HL-60 (cell line): ENCODE measurements around the gene HERC4.

ENCODE experiments used
- DNase-seq, 2 experiments: peaks; one replicate each; pipeline ENCODE4 v3.0.0-alpha.2; 2010 to 2020; ENCODE audit warnings: low read depth in 1 of 2, low spot score in 1 of 2
- H3K27ac ChIP-seq: fragments of 250-450 bp; sonication (Bioruptor Pico); replicated peaks from 2 replicates; pipeline ENCODE4 v1.5.1; 2020; ENCODE audit warnings: mild to moderate bottlenecking, moderate library complexity
- H3K27me3 ChIP-seq: fragments of 250-450 bp; sonication (Bioruptor Pico); 2 replicates; pipeline ENCODE4 v1.5.1; 2021; ENCODE audit warnings: mild to moderate bottlenecking, moderate library complexity; ENCODE audit not compliant: insufficient read depth, poor library complexity, severe bottlenecking
- H3K4me3 ChIP-seq: replicated peaks from 2 replicates; pipeline ENCODE4 v1.5.1; 2011; ENCODE audit warnings: mild to moderate bottlenecking, control low read depth, low read length; ENCODE audit not compliant: insufficient read depth
- CTCF ChIP-seq: IDR thresholded peaks from one replicate; pipeline ENCODE4 v1.5.1; 2011; ENCODE audit warnings: low read length, control low read depth, inconsistent platforms; ENCODE audit not compliant: insufficient read depth
- GABPA ChIP-seq: IDR thresholded peaks from 2 replicates; pipeline ENCODE4 v1.6.1; 2012; ENCODE audit warnings: low read depth
- POLR2AphosphoS5 ChIP-seq: IDR thresholded peaks from 2 replicates; pipeline ENCODE4 v1.6.1; 2012; ENCODE audit warnings: low read depth
- REST ChIP-seq: IDR thresholded peaks from 2 replicates; pipeline ENCODE4 v1.6.1; 2012; ENCODE audit warnings: low read depth; ENCODE audit not compliant: insufficient replicate concordance
- SPI1 ChIP-seq: IDR thresholded peaks from 2 replicates; pipeline ENCODE4 v1.6.1; 2012; ENCODE audit warnings: low read depth, mild to moderate bottlenecking, borderline replicate concordance
- long read RNA-seq: library from polyadenylated mRNA; unstranded; transcript quantifications from one replicate; pipeline ENCODE4 v2.0.0, GENCODE V29; 2020

HERC4 gene, protein sequence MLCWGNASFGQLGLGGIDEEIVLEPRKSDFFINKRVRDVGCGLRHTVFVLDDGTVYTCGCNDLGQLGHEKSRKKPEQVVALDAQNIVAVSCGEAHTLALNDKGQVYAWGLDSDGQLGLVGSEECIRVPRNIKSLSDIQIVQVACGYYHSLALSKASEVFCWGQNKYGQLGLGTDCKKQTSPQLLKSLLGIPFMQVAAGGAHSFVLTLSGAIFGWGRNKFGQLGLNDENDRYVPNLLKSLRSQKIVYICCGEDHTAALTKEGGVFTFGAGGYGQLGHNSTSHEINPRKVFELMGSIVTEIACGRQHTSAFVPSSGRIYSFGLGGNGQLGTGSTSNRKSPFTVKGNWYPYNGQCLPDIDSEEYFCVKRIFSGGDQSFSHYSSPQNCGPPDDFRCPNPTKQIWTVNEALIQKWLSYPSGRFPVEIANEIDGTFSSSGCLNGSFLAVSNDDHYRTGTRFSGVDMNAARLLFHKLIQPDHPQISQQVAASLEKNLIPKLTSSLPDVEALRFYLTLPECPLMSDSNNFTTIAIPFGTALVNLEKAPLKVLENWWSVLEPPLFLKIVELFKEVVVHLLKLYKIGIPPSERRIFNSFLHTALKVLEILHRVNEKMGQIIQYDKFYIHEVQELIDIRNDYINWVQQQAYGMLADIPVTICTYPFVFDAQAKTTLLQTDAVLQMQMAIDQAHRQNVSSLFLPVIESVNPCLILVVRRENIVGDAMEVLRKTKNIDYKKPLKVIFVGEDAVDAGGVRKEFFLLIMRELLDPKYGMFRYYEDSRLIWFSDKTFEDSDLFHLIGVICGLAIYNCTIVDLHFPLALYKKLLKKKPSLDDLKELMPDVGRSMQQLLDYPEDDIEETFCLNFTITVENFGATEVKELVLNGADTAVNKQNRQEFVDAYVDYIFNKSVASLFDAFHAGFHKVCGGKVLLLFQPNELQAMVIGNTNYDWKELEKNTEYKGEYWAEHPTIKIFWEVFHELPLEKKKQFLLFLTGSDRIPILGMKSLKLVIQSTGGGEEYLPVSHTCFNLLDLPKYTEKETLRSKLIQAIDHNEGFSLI
- long read RNA-seq, full-length matches to known transcripts: 67 of 143 reads
- long read RNA-seq, partial matches to known transcripts: 36 of 143 reads
- long read RNA-seq, other reads (novel, unspliced or antisense): 40 of 143 reads

DNA sequence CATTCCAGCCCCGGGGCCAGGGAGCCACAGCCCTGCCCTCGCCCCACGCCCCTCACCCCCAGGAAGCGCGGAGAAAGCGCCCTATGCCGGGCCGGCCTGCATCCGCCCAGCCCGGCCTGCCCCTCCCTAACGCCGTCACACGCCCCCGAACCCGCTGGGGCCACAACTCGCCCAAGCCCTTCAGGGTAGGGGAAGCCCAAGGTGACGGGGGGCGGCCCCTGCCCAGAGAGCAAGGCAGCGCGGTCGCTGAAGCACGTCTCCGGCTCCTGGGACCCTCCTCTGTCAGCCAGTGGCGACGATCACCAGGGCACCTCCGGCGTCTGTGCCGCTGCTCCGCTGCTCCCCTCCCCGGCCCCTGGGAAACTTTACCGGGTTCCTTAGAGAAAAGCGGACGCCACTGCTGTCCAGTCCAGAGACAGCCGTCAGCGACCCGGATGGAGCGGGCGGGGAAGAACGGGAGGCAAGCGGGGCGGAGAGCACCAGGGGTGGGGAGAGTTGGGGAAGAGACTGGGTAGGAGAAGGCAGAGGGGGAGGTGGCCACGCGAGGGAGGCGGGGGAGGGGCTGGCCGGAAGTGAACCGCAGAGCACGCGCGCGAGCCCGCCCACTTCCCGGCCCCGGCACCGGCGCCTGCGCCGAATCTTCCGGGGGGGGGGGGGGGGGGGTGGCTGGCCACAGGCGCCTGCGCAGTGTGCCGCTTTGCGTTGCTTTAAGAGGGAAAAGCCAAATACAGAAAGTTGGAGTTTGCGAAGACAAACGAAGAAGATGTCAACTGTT is at the start of gene HERC4:
Gene HERC4, minus strand, starts transcription at position 509 of the 775 bp plus-strand sequence. CDS start 2,175 bp downstream, outside the sequence.
- peak within 1 kb of the TSS; percentile 89 for H3K4me3 ChIP-seq
- DNase-seq: peak; percentile 71 to 89
- H3K27ac ChIP-seq: peak within 1 kb of the TSS; percentile 96
- TF ChIP-seq GABPA (peak; percentile 58), POLR2AphosphoS5 (peak; percentile 56; the same call in 1 of the 2 replicates), SPI1 (peak; percentile 6; the same call in 1 of the 2 replicates), REST (peak; percentile 27), CTCF (no peak)
- H3K27me3 ChIP-seq: no peaks in the 10 kb centered on the region

GRCh38 chr10:68124718-68125117 is 49.6 kb upstream of the HERC4 start:
- no peak for DNase-seq
- Histone ChIP-seq H3K4me3 (no peak overlapping the region), H3K27me3 (no peaks in the 10 kb centered on the region), H3K27ac (no peak overlapping the region)
- TF ChIP-seq REST (no peak), POLR2AphosphoS5 (no peak), CTCF (no peak), SPI1 (no peak), GABPA (no peak)

DNA sequence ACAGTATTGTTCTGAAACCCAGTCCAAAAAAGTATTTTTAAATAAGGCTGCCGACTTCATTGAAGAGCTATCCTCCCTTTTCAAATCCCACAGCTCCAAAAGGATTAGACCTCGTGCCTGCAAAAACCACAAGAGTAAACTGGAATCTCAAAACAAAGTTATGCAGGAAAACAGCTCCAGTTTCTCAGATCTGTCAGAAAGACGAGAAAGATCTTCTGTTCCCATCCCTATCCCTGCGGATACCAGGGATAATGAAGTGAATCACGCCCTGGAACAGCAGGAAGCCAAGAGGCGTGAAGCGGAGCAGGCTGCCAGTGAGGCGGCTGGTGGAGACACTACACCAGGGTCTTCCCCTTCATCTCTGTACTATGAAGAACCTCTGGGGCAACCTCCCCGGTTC is 46.8 kb upstream of the HERC4 start:
- no peak for DNase-seq
- H3K27me3 ChIP-seq: no peaks in the 10 kb centered on the region
- H3K4me3 ChIP-seq: no peak overlapping the region
- TF ChIP-seq REST (no peak), GABPA (no peak), POLR2AphosphoS5 (no peak), CTCF (no peak), SPI1 (no peak)
- H3K27ac ChIP-seq: no peak overlapping the region
